HG03097 (cell line): ENCODE measurements around the gene ALOX5AP.

ENCODE experiments used
- ATAC-seq: cut with Tn5 transposase; IDR thresholded peaks from one replicate; pipeline ENCODE4 v1.9.1; 2021; ENCODE audit not compliant: unreplicated experiment, low FRiP score

The ALOX5AP gene

GRCh38 chr13:30791354-30792001 lies 56.1 kb downstream of the ALOX5AP start:
- ATAC-seq, result no peak

- ATAC-seq, result no peak
Observed at GRCh38 chr13:30792285-30793000, 57.1 kb downstream of the ALOX5AP start.

GRCh38 chr13:30796132-30796572 lies 60.8 kb downstream of the ALOX5AP start:
- ATAC-seq, result no peak

- ATAC-seq, result no peak
Observed at GRCh38 chr13:30796631-30797601, 61.6 kb downstream of the ALOX5AP start.

- ATAC-seq, result no peak
Observed at GRCh38 chr13:30797847-30798535, 62.6 kb downstream of the ALOX5AP start.

GRCh38 chr13:30798776-30799355 lies 63.5 kb downstream of the ALOX5AP start:
- no peak for ATAC-seq

- no peak for ATAC-seq
Observed at GRCh38 chr13:30799356-30799824, 64.0 kb downstream of the ALOX5AP start.

- ATAC-seq, result no peak
Observed at GRCh38 chr13:30800107-30800506, 64.8 kb downstream of the ALOX5AP start.

- ATAC-seq, result no peak
Observed at GRCh38 chr13:30802501-30802900, 67.2 kb downstream of the ALOX5AP start.

- peak; percentile 85 for ATAC-seq
Observed at GRCh38 chr13:30802953-30803478, 67.7 kb downstream of the ALOX5AP start.

- ATAC-seq, result no peak
Observed at GRCh38 chr13:30803749-30804148, 68.4 kb downstream of the ALOX5AP start.

GRCh38 chr13:30804474-30804873 lies 69.1 kb downstream of the ALOX5AP start:
- ATAC-seq, result no peak

GRCh38 chr13:30805132-30805537 lies 69.8 kb downstream of the ALOX5AP start:
- no peak for ATAC-seq

GRCh38 chr13:30805603-30806011 lies 70.3 kb downstream of the ALOX5AP start:
- no peak for ATAC-seq

- no peak for ATAC-seq
Observed at GRCh38 chr13:30806784-30807183, 71.4 kb downstream of the ALOX5AP start.

GRCh38 chr13:30807392-30807791 lies 72.0 kb downstream of the ALOX5AP start:
- ATAC-seq, result no peak

GRCh38 chr13:30808600-30808999 lies 73.3 kb downstream of the ALOX5AP start:
- ATAC-seq, result no peak

- ATAC-seq, result no peak
Observed at GRCh38 chr13:30809787-30810186, 74.4 kb downstream of the ALOX5AP start.

- no peak for ATAC-seq
Observed at GRCh38 chr13:30810261-30810701, 74.9 kb downstream of the ALOX5AP start.

GRCh38 chr13:30810801-30811200 lies 75.5 kb downstream of the ALOX5AP start:
- ATAC-seq, result no peak
